ENCODE data around the gene ECSIT.
"Not testable (repeated sequence)": the region's sequence is repeated elsewhere in the genome, so short reads cannot be mapped to it uniquely, and the experiment has no call there.

Gene ECSIT

DNA sequence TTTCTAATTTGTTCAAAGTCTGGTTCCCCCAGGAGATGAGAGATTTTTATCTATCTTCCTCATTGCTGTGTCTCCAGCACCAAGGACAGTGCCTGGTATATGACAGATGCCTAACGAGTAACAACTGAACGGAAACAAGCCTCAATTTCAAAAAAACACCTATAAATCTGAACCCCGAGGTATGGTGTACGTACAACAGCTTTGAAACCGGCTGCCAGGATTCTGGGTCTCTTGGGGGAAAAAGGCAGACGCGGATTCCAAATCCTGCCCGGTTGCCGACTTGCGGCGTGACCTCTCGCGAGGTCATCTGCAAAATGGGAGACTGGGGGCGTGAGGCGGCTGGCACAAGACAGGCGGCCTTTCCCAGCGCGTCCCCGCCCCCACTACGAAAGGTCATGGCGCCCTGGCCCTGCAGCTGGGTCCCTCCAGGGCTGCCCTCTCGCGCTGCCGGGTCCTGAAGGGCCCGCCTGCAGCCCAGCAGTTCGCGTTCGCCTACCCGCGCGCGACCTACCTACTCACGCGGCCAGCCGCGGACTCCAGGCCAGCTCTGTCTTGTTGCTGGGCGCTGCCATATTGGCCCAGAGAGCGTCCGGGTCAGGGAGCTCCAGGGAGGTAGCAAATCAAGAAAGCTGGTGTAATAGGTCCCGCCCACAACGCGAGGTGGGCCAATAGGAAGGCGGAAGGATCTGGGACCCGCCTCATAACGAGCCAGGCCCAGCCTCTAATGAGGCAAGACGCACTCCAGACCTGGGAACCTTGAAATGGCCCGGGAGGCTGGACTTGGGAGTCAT is at the start of gene ECSIT:
ECSIT (minus strand) TSS at position 584 of the 791 bp plus-strand sequence. CDS start 9,964 bp downstream, outside the sequence.
- peak; percentile 100 for DNase-seq (ENCODE audit: low read depth)

DNA sequence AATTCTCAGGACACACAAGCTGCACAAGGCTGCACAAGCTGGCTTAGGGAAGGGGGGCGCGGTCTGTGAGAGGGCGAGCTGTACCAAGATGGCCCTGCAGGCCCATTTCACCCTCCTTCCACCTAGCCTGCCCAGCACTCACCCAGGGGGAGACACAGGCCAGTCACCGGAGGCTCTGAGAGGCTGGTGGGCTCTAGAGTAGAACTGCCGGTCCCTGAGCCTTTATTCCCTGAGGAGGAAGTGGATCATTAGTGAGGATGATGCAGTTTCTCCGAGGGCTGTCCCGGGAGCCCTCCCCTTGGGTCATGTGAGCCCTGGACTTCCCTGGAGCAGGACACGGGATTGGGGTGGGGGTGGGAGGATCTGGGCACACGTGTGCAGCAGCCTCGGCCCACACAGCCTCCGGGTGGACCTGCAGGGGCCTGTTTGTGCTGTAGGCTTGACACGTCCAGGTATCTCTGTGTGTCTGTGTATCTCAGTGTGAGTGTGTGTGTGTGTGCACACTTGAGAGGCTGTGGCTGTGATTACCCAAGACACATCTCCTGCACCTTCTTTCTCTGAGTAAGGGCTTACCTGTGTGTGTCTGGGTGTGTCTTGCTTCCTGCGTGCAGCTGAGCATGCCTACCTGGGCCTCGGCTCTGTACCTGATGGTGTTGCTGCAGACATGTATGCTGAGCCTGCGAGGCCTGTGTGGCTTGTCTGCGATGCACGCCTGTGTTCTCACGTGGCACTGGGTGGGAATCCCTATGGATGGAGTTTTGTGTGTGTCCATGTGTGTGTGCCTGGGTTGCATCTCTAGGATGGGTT is 48.7 kb upstream of the ECSIT start, which contains the start of gene ACP5:
ACP5 (minus strand) TSS at position 195 of the 807 bp plus-strand sequence. CDS start 328 bp downstream, outside the sequence.
- no peak for DNase-seq (ENCODE audit: low read depth)

DNA sequence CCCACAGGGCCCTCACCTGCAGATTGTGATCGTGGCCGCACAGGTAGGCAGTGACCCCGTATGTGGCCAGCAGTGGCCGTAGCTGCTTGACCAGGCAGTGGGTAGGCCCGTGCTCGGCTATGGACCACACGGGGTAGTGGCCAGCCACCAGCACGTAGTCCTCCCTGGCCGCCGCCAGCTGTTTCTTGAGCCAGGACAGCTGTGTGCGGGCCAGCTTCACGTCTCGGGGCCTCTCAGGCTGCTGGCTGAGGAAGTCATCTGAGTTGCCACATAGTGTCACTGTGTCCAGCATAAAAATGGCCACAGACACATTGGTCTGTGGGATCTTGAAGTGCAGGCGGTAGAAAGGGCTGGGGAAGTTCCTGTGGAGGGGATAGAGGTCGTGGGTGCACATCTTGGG is 47.3 kb upstream of the ECSIT start:
- no peak for DNase-seq (ENCODE audit: low read depth)

DNA sequence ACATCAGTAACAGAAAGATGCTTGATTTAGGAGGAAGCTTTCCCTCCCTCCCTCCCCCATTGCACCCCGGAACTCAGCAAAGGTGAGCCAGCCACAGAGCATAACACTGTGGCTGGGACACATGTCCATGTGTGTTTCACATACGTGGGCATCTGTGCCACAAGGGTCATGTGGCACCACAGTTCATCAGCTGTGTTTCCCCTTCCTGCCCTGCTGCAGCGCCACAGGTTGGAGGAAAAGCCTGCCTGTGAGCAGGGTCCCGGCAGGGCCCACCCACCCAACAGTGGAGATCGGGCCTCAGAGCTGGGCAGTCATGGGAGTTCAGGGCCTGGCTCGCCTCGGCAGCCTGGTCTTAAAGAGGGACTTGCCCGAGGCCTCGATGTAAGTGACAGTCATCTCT is 45.8 kb upstream of the ECSIT start:
- no peak for DNase-seq (ENCODE audit: low read depth)

GRCh38 chr19:11573763-11574162 is 44.8 kb upstream of the ECSIT start:
- not testable (repeated sequence) for DNase-seq (ENCODE audit: low read depth)

DNA sequence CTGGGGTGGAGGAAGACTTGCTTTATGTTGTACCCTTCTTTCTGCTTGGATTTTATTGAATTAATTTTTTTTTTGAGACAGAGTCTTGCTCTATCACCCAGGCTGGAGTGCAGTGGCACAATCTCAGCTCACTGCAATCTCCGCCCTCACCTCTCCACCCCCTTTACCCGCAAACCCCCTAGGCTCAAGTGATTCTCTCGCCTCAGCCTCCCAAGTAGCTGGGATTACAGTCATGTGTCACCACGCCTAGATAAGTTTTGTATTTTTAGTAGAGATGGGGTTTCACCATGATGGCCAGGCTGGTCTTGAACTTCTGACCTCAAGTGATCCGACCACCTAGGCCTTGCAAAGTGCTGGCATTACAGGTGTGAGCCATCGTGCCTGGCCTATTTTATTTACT is 44.4 kb upstream of the ECSIT start:
- DNase-seq (ENCODE audit: low read depth) = not testable (repeated sequence)

- no peak for DNase-seq (ENCODE audit: low read depth)
Measured at GRCh38 chr19:11570039-11570462, 41.1 kb upstream of the ECSIT start.

GRCh38 chr19:11566164-11566563 is 37.2 kb upstream of the ECSIT start:
- no peak for DNase-seq (ENCODE audit: low read depth)

DNA sequence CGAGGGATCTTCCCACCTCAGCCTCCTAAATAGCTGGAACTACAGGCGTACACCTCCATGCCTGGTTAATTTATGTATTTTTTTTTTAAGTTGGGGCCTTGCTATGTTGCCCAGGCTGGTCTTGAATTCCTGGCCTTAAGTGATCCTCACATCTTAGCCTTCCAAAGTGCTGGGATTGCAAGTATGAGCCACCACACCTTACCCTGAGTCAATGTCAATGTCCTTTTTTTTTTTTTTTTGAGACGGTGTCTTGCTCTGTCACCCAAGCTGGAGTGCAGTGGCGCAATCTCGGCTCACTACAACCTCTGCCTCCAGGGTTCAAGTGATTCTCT is 36.7 kb upstream of the ECSIT start:
- not testable (repeated sequence) for DNase-seq (ENCODE audit: low read depth)

GRCh38 chr19:11564082-11564807 is 35.3 kb upstream of the ECSIT start:
- not testable (repeated sequence) for DNase-seq (ENCODE audit: low read depth)

GRCh38 chr19:11563532-11563931 is 34.6 kb upstream of the ECSIT start:
- DNase-seq (ENCODE audit: low read depth) = no peak

DNA sequence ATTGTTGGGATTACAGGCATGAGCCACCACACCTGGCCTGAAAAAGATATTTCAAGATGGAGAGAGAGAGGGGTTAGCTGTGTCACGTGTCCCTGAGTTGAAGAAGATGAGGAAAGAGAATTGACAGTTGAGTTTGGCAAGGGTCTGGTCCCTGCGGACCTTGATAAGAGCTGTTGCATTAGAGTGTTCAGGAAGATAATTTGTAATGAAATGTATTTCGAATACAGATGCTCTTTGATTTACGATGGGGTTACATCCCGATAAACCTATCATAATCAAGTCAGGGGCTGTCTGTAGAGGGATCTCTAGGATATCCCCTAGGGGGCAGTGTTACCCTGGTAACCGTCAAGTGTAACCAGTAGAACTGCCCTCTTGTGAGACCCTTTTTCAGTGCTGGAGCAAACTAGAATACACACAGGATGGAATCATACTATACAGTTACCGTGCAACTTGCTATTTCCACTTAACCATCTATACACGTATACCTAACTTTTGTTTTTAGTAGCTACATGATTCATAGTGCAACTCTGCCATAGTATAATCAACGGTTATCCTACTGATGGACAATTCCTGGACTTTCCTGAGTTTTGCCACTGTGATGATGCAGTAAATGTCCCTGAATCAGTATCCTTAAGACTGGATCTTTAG is 31.6 kb upstream of the ECSIT start:
- DNase-seq (ENCODE audit: low read depth) = peak; percentile 87

- peak; percentile 99 for DNase-seq (ENCODE audit: low read depth)
Measured at GRCh38 chr19:11558881-11559828, 30.2 kb upstream of the ECSIT start, which contains the start of gene ELOF1. ELOF1 (minus strand) TSS chr19:11559230; CDS start chr19:11554347, 4,883 bp downstream.

GRCh38 chr19:11556634-11557420 is 27.9 kb upstream of the ECSIT start:
- no peak for DNase-seq (ENCODE audit: low read depth)

DNA sequence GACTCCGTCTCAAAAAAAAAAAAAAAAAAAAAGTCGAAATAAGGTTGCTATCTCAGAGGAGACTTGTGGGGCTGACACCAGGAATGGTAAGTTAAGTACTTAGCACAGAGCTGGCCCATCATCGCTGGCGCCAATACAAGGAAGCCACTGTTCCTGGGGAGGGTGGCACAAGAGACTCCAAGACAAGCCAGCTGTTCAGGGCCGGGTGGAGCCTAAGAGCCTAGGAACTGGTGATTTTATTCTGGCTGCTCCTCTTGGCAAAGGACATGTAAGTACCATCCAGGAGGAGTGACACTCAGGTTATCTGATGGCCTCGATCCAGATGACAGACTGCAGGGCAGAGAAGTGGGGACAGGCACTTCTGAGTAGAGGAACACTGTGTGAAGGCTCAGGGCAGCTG is 26.3 kb upstream of the ECSIT start:
- no peak for DNase-seq (ENCODE audit: low read depth)

GRCh38 chr19:11554160-11554559 is 25.2 kb upstream of the ECSIT start:
- no peak for DNase-seq (ENCODE audit: low read depth)

DNA sequence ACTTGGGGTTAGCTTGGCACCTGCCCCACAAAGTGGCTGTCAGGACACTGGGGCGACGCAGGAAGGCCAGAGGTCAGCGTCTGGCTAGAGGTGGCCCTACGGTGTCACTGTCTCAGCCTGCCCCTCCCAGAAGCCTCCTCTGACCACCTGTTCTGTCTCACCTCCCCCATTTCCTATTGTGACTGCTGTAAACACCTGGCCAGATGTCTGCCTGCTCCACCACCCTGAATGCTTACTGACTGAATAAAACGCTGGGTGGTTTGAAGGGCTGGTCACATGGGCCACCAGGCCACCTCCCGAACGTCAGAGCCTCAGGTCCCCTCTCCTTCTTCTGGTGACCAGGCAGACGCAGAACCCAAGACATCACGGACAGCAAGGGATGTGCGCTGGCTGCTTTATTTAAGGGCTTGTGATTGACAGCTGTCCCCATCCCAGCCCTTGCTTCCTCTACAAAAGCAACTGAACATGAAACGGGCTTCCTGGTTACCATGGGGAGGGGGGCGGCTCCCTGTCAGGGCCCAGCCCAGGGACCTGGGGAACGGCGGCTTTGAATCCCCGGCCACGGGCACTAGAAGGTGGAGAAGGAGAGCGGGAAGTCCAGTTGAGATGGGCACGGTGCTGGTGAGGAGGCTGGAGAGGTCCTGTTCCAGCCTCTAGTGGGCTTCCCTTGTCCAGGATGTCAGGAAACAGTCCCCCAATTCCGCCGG is 23.9 kb upstream of the ECSIT start:
- DNase-seq (ENCODE audit: low read depth) = no peak

DNA sequence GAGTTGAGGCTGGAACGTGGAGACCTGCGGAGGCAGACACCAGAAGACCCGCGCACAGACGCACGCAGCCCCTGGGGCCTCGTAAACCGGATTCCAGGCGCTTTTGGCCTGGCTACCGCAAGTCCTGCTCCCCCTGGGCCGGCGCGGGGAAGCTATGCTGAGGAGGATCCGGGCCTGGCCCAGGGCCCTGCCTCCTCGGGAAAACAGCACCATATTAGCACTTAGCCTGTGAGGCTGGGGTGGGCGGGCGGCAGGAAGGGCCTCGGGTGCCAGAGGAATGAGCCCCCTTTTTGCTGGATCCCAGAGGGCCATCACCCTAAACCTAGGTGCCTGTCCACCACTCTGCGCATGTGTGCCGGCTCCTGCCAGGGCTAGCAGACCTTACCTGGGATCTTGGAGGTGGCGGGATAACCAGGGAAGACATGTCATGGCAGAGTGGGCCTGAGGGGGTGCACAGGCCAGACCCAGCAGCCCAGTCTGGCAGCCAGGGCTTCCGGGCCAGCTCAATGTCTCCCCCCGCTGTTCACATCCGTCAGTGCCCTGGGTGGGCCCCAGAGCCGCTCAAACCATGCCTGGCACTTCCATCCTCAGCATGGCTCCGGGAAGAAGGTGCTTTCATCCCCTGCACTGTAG is 22.8 kb upstream of the ECSIT start:
- peak; percentile 47 for DNase-seq (ENCODE audit: low read depth)

DNA sequence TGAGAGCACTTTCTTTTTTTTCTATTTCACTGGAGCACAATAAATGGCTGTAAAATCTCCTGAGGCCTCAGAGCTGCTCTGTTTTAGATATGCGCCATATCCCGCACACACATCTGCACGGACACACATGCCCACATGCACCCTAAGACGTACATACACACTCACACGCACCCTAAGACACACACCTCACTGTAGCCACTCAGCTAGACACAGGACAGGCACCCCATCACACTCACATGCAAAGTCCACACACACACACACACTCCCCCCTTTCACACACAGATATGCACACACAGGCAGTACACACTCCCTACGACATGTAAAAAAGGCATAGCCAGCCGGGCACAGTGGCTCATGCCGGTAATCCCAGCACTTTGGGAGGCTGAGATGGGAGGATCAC is 21.3 kb upstream of the ECSIT start:
- DNase-seq (ENCODE audit: low read depth) = no peak
